Measurements from ENCODE around the gene EMD.

Gene EMD

DNA sequence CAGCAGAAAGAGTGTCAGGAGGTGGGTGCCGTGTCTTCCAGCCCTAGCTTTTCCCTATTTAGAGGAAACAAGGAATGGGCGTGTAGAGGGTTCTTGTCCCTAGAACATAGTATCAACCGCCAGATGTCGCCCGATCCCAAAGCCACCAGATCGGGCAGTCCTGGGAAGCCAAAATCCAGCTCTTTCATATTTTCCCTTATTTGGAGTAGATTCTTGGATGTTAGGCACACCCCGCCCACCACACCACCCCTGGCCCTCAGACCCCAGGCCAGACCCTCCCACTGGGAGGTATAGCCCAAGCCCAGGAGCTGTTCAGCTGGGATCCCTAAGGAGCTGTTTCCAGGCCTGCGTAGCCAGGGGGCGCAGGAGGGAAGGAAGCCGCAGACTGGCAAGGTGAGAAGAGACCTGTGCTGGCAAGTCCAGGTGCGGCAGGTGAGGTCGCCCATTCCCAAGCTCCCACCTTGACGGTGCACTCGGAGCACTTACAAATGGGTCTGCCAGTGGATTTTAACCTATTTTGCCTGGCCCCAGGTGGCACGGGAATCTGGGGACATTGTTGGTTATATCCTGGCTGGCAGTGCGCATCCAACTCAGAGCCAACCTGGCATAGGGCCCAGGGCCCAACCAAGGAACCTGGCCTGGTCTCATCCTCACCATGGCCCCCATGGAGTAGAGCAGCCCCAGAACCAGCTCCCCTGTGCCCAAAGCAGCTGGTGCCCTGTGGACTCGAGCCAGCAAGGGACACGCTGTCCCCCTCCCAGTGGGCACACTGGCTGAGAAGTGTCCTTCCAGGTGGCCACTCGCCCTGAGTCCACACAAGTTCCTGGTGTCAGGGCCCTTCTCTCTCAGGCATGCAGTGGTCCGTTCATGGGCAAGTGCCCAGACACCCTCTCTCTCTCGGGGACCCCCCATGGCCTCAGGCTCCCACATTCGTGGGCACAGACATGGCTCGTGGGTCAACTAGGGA, 5.5 kb upstream of the EMD start:
- H3K4me3 ChIP-seq (ENCODE audit: low read length): peak overlapping the region; percentile 61
- TF ChIP-seq, protein P1, sequence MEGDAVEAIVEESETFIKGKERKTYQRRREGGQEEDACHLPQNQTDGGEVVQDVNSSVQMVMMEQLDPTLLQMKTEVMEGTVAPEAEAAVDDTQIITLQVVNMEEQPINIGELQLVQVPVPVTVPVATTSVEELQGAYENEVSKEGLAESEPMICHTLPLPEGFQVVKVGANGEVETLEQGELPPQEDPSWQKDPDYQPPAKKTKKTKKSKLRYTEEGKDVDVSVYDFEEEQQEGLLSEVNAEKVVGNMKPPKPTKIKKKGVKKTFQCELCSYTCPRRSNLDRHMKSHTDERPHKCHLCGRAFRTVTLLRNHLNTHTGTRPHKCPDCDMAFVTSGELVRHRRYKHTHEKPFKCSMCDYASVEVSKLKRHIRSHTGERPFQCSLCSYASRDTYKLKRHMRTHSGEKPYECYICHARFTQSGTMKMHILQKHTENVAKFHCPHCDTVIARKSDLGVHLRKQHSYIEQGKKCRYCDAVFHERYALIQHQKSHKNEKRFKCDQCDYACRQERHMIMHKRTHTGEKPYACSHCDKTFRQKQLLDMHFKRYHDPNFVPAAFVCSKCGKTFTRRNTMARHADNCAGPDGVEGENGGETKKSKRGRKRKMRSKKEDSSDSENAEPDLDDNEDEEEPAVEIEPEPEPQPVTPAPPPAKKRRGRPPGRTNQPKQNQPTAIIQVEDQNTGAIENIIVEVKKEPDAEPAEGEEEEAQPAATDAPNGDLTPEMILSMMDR (IDR thresholded peaks at IDR 0.05; ENCODE audit: insufficient read depth, low read depth, low read length, missing control alignments): peak; percentile 72

DNA sequence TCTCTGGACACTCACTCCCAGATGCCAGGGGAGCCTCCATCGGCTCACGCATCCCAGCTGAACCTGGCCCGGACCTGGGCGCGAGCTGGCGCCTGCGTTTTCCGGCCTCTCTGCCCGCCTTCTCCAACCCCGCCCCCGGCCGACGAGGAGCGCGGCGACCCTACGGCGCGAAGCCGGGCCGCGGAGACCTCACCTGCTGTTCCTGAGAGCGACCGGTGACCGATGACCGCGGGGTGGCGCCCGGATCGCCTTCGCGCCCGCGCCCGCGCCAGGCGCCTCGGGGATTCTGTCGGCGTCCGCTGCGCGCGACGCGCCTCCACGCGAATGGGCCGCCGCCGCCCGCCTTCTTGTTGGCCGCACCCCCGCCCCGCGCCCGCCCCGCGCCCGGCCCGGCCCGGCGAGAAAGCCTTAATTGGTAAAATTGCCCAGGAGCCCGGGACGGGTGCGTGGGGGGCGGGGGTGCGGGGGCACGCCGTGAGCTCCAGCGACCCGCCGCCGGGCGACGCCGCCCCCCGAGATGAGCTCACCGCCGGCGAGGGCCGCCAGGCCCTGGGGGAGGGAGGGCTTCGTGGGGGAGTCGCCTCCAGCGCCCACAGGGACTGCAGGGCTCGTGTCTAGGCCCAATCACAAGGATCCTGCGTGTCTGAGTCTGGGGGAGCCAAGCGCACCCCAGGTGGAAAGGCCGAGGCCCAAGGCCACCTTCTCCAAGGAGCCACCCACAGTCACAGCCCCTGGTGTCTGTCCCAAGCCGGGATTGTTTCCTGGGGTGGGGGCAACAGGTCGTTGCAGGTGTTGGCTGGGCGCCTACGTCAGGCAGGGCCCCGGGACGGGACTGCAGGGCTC, 4.6 kb upstream of the EMD start, which contains the start of gene FLNA:
Gene FLNA, minus strand, starts transcription at position 322 of the 843 bp plus-strand sequence. CDS start 3,389 bp downstream, outside the sequence.
- DNase-seq (ENCODE audit: low read depth): peak; percentile 15
- TF ChIP-seq, protein P1 (IDR thresholded peaks at IDR 0.05; ENCODE audit: insufficient read depth, low read depth, low read length, missing control alignments): no peak
- peak within 1 kb of the TSS; percentile 61 for H3K4me3 ChIP-seq (ENCODE audit: low read length)

More for the DNA sequence above, 5.5 kb upstream of the EMD start:
- DNase-seq (ENCODE audit: low read depth): peak; percentile 85

DNA sequence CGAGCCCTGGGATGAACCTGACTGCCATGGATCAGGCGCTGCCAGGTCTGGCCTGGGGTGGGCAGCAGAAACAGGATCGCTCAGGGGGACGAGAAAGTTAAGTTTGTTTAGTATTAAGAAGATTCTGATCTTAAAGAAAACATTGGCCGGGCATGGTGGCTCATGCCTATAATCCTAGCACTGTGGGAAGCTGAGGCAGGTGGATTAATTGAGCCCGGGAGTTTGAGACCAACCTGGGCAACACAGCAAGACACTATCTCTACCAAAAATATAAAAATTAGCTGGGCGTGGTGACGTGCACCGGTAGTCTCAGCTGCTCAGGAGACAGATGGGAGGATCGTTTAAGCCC, 4.0 kb upstream of the EMD start:
- peak overlapping the region; percentile 41 for H3K4me3 ChIP-seq (ENCODE audit: low read length)
- TF ChIP-seq, protein P1 (IDR thresholded peaks at IDR 0.05; ENCODE audit: insufficient read depth, low read depth, low read length, missing control alignments): no peak
- no peak for DNase-seq (ENCODE audit: low read depth)

DNA sequence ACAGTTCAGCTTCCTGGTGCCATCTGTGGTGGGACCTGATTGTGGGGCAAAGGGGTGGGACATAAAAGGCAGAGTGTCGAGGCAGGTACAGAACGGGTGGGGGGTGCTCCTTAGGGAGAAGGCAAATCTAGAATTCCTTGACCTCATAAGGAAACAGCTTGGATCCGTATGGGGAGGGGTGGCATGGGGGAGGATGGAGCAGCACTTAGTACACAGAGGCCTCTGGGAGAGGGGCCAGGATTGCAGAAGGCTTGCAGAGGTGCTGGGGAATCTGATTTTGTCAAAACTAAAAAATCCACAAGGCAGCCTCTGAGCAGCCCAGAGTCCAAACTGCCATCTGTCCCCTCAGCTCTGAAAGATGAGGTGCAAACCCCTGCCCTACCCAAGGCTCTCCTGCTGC, 2.3 kb upstream of the EMD start:
- DNase-seq (ENCODE audit: low read depth): no peak
- TF ChIP-seq, protein P1 (IDR thresholded peaks at IDR 0.05; ENCODE audit: insufficient read depth, low read depth, low read length, missing control alignments): no peak
- no peak overlapping the region for H3K4me3 ChIP-seq (ENCODE audit: low read length)

DNA sequence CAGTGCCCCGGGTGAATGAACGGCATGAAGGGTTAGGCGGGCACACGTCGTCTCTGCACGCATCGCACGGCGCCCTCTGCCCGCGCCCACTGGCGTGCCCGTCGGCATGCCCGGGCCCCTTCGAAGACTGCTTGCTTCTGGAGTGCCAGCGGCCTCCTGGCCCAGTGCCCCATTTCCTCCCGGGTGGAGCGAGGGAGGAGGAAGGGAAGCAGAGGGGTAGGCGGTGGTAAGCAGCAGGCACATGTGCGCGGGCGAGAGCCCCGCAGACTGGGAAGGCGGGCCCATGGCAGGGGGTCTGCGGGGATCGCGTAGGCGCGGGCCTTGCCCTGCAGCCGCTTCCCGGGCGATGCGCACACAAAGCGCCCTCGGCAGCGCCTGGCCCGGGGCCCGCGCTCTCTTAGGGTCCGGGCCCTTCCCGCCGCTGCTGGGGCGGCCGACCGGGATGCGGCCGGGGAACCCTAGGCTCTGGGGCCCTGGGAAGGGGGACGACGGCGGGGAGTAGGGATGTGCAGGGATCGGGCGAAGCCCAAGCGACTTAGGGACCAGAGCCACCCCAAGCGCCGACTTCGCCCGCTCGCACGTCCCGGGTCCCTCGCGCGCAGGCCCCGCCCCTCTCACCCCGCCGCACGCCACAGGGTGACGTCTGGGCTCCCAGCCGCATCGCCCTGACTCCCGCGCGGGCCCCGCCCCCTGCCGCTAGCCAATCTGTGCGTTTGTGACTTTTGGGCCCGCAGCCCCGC, 866 bp upstream of the EMD start:
- peak overlapping the region; percentile 34 for H3K4me3 ChIP-seq (ENCODE audit: low read length)
- TF ChIP-seq, protein P1 (IDR thresholded peaks at IDR 0.05; ENCODE audit: insufficient read depth, low read depth, low read length, missing control alignments): no peak
- peak; percentile 50 for DNase-seq (ENCODE audit: low read depth)

DNA sequence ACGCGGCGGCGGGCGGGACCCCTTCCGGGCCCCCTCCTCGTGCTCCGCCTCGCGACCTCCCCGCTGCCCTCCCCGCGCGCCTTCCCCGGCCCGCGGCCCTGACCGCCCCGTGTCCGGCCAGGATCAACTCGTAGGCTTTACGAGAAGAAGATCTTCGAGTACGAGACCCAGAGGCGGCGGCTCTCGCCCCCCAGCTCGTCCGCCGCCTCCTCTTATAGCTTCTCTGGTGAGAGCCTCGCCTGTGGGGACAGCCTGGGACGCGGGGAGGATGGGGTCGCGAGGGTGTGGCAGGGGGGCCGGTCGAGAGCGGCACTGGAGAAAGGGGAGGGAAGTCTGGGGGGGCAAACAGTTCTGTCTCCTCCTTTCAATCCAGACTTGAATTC, 465 bp downstream of the EMD start:
- no peak for DNase-seq (ENCODE audit: low read depth)
- H3K4me3 ChIP-seq (ENCODE audit: low read length): peak overlapping the region; percentile 66
- TF ChIP-seq, protein P1 (IDR thresholded peaks at IDR 0.05; ENCODE audit: insufficient read depth, low read depth, low read length, missing control alignments): no peak
